ENCODE results near the gene SYNE1. TPM values are rescaled to one million over a fixed set of nuclear protein-coding genes. Genes with fewer than 3 reads are reported as not detected.

Gene SYNE1
- total and polyA plus RNA-seq, 2 of the 8 experiments (the other 6 are each of a cell fraction or from before 2014, with no cell fraction given): 2.8 to 5.5 TPM

- TF ChIP-seq, protein P1, sequence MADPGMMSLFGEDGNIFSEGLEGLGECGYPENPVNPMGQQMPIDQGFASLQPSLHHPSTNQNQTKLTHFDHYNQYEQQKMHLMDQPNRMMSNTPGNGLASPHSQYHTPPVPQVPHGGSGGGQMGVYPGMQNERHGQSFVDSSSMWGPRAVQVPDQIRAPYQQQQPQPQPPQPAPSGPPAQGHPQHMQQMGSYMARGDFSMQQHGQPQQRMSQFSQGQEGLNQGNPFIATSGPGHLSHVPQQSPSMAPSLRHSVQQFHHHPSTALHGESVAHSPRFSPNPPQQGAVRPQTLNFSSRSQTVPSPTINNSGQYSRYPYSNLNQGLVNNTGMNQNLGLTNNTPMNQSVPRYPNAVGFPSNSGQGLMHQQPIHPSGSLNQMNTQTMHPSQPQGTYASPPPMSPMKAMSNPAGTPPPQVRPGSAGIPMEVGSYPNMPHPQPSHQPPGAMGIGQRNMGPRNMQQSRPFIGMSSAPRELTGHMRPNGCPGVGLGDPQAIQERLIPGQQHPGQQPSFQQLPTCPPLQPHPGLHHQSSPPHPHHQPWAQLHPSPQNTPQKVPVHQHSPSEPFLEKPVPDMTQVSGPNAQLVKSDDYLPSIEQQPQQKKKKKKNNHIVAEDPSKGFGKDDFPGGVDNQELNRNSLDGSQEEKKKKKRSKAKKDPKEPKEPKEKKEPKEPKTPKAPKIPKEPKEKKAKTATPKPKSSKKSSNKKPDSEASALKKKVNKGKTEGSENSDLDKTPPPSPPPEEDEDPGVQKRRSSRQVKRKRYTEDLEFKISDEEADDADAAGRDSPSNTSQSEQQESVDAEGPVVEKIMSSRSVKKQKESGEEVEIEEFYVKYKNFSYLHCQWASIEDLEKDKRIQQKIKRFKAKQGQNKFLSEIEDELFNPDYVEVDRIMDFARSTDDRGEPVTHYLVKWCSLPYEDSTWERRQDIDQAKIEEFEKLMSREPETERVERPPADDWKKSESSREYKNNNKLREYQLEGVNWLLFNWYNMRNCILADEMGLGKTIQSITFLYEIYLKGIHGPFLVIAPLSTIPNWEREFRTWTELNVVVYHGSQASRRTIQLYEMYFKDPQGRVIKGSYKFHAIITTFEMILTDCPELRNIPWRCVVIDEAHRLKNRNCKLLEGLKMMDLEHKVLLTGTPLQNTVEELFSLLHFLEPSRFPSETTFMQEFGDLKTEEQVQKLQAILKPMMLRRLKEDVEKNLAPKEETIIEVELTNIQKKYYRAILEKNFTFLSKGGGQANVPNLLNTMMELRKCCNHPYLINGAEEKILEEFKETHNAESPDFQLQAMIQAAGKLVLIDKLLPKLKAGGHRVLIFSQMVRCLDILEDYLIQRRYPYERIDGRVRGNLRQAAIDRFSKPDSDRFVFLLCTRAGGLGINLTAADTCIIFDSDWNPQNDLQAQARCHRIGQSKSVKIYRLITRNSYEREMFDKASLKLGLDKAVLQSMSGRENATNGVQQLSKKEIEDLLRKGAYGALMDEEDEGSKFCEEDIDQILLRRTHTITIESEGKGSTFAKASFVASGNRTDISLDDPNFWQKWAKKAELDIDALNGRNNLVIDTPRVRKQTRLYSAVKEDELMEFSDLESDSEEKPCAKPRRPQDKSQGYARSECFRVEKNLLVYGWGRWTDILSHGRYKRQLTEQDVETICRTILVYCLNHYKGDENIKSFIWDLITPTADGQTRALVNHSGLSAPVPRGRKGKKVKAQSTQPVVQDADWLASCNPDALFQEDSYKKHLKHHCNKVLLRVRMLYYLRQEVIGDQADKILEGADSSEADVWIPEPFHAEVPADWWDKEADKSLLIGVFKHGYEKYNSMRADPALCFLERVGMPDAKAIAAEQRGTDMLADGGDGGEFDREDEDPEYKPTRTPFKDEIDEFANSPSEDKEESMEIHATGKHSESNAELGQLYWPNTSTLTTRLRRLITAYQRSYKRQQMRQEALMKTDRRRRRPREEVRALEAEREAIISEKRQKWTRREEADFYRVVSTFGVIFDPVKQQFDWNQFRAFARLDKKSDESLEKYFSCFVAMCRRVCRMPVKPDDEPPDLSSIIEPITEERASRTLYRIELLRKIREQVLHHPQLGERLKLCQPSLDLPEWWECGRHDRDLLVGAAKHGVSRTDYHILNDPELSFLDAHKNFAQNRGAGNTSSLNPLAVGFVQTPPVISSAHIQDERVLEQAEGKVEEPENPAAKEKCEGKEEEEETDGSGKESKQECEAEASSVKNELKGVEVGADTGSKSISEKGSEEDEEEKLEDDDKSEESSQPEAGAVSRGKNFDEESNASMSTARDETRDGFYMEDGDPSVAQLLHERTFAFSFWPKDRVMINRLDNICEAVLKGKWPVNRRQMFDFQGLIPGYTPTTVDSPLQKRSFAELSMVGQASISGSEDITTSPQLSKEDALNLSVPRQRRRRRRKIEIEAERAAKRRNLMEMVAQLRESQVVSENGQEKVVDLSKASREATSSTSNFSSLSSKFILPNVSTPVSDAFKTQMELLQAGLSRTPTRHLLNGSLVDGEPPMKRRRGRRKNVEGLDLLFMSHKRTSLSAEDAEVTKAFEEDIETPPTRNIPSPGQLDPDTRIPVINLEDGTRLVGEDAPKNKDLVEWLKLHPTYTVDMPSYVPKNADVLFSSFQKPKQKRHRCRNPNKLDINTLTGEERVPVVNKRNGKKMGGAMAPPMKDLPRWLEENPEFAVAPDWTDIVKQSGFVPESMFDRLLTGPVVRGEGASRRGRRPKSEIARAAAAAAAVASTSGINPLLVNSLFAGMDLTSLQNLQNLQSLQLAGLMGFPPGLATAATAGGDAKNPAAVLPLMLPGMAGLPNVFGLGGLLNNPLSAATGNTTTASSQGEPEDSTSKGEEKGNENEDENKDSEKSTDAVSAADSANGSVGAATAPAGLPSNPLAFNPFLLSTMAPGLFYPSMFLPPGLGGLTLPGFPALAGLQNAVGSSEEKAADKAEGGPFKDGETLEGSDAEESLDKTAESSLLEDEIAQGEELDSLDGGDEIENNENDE (IDR thresholded peaks at IDR 0.05; ENCODE audit: insufficient replicate concordance, low read length): no peak
- TF ChIP-seq YY1 (IDR thresholded peaks at IDR 0.05; ENCODE audit: low read depth, low read length) (no peak), BRCA1 (IDR thresholded peaks at IDR 0.05; ENCODE audit: low read depth, low read length) (no peak), ATF2 (IDR thresholded peaks at IDR 0.05; ENCODE audit: low read length) (no peak), CHD1 (IDR thresholded peaks at IDR 0.05; ENCODE audit: low read depth, low read length) (no peak), BACH1 (IDR thresholded peaks at IDR 0.05; ENCODE audit: low read length) (no peak), BCL11A (IDR thresholded peaks at IDR 0.05; ENCODE audit: low read depth in 2 of 2, low read length in 2 of 2) (no peak), SIN3A (conservative IDR thresholded peaks at IDR 0.05 in 1 of 2, IDR thresholded peaks at IDR 0.05 in 1 of 2; ENCODE audit: low read depth in 1 of 2, low read length in 2 of 2) (no peak)
- TF ChIP-seq, protein P2, sequence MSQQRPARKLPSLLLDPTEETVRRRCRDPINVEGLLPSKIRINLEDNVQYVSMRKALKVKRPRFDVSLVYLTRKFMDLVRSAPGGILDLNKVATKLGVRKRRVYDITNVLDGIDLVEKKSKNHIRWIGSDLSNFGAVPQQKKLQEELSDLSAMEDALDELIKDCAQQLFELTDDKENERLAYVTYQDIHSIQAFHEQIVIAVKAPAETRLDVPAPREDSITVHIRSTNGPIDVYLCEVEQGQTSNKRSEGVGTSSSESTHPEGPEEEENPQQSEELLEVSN (IDR thresholded peaks at IDR 0.05): no peak
These were observed 518.9 kb downstream of the SYNE1 start (continued) for GRCh38 chr6:152118224-152118623.

Measured in H1 (cell line).